Heart left ventricle (tissue), 16 donors: Measurements from ENCODE around the gene THAP4. TPM values are rescaled to one million over a fixed set of nuclear protein-coding genes. Genes with fewer than 3 reads are reported as not detected.
A peak's percentile ranks its signal among the peaks of the same experiment; 100 is the strongest.

Source experiments
- ATAC-seq, 4 donors: fragments of 200-7000 bp; cut with Tn5 transposase; one replicate each; pipeline ENCODE4 v1.9.1; 2020 to 2022; ENCODE audit warnings: moderate library complexity in 4 of 4, mild to moderate bottlenecking in 3 of 4, moderate number of reproducible peaks in 1 of 4
- DNase-seq, 5 donors: peaks; one replicate each; pipeline ENCODE4 v3.0.0-alpha.2; 2020
- H3K27ac ChIP-seq, 12 donors: fragments of 200-600 bp; sonication (generic) in 4 of 12; one replicate each; pipeline versions ENCODE4 v1.5.0 to v1.8.0; 2016 to 2022; ENCODE audit warnings: mild to moderate bottlenecking in 2 of 12
- H3K27me3 ChIP-seq, 9 donors: fragments of 200-600 bp; sonication (generic) in 2 of 9; one replicate each; pipeline versions ENCODE4 v1.5.1 to v1.8.0; 2016 to 2022; ENCODE audit warnings: mild to moderate bottlenecking in 3 of 9
- H3K36me3 ChIP-seq, 9 donors: fragments of 200-600 bp; sonication (generic) in 2 of 9; one replicate each; pipeline versions ENCODE4 v1.5.0 to v1.8.0; 2018 to 2022; ENCODE audit warnings: mild to moderate bottlenecking in 2 of 9
- H3K4me1 ChIP-seq, 12 donors: fragments of 200-600 bp; sonication (generic) in 4 of 12; one replicate each; pipeline versions ENCODE4 v1.5.0 to v1.8.0; 2016 to 2022; ENCODE audit warnings: mild to moderate bottlenecking in 3 of 12
- H3K4me3 ChIP-seq, 12 donors: fragments of 200-600 bp; sonication (generic) in 4 of 12; one replicate each; pipeline versions ENCODE4 v1.5.0 to v1.8.0; 2017 to 2022; ENCODE audit warnings: mild to moderate bottlenecking in 9 of 12, moderate library complexity in 4 of 12
- H3K9me3 ChIP-seq, 12 donors: fragments of 200-600 bp; sonication (generic) in 4 of 12; one replicate each; pipeline versions ENCODE4 v1.5.0 to v1.8.0; 2016 to 2022; ENCODE audit warnings: mild to moderate bottlenecking in 1 of 12
- CTCF ChIP-seq, 12 donors: fragments of 200-600 bp; sonication (generic) in 4 of 12; IDR thresholded peaks; one replicate each; pipeline versions ENCODE4 v1.5.0 to v1.8.0; 2018 to 2022; ENCODE audit warnings: antibody characterized with exemption in 12 of 12, mild to moderate bottlenecking in 5 of 12
- POLR2A ChIP-seq, 2 donors: fragments of 450-650 bp; IDR thresholded peaks; one replicate each; pipeline ENCODE4 v1.6.1; 2017; ENCODE audit warnings: antibody characterized with exemption in 2 of 2, mild to moderate bottlenecking in 2 of 2, moderate library complexity in 2 of 2
- WGBS, 4 donors: extraction: QIAGEN DNeasy Blood & Tissue Kit in 2 of 4; methylation state at CpG; one replicate each; pipeline versions ENCODE4 v1.1.5 to v1.1.7; 2013 to 2018; 5-methylcytosine and 5-hydroxymethylcytosine counted together
- intact Hi-C, 10 donors: fragments of 100-400 bp; cut with DNase I; formaldehyde crosslinking; loops; one replicate each; pipeline versions ENCODE4 v1.11.1 to v1.14.2; 2022
- polyA plus RNA-seq, 2 donors: library from polyadenylated mRNA; stranded (reverse); fragments of 200-250 nt; gene quantifications; one replicate each; pipeline ENCODE4 v1.2.3, GENCODE V29; 2013
- total RNA-seq, 9 donors: library from RNA; depleted of rRNA in 2 of 9; stranded (reverse); fragments of >200 nt in 2 of 9; fragmentation: NEBNext Ultra II Directional in 3 of 9; extraction: Animal tissue kit (Norgen Biotek cat#: 25700) in 3 of 9; gene quantifications; one replicate each; pipeline versions ENCODE4 v1.1.0 to v1.2.4, GENCODE V29; 2016 to 2023
- donor health status: ischemic (EF 13 %, LVEDD 7.1; RV severe dilation, severe dysfunction).
- donor health status: healthy with polysubstance abuse.
- donor health status: DM: no; HTN: yes; CAD: no.
- donor health status: DM: no; HTN: no; CAD: no.
- donor health status: ischemic (EF 25% LVEDD 6.9; RV normal size, moderate dysfunction).
- donor health status: ischemic (EF 25% LVEDD 5.7; RV mildly dilated, moderate dysfunction).
- donor health status: healthy.
- donor health status: DM: yes; HTN: yes; CAD: no.
- donor health status: ischemic (EF 35%, LVEDD 5.7; RV mildly dilated, moderate dysfunction).
- donor health status: nonischemic (EF 11% LVEDD 7.7; RV severe dilation, severe dysfunction).
- donor health status: DM: yes; HTN: yes; CAD: no.
- donor health status: PGD.
- donor health status: ischemic (EF 29% LVEDD 5.4; RV normal size, mild dysfunction).
- donor health status: nonischemic (EF 23%, LVEDD 6.1; RV moderate dilation, normal function).

The THAP4 gene
- total and polyA plus RNA-seq, 11 donors = 61.7 to 110 (median 80.4) TPM

GRCh38 chr2:241619597-241620418 is 17.1 kb downstream of the THAP4 start:
- Histone ChIP-seq H3K36me3 (peaks cover 0 to 5% (median 0%) of the 10 kb centered on the region in 9 donors), H3K4me3 (no peak overlapping the region), H3K27ac (no peak overlapping the region), H3K9me3 (peaks cover 0 to 4% (median 0%) of the 10 kb centered on the region in 12 donors), H3K4me1 (peaks cover 0 to 37% (median 18%) of the 10 kb centered on the region in 12 donors), H3K27me3 (no peaks in the 10 kb centered on the region)
- intact Hi-C loops = loop anchor here in 7 of 10 donors (1.0 to 10.0 kb wide), 5 partner anchors 16 to 265 kb away; partner anchors contain the start of genes STK25 (in 5 of the 7), FARP2 (in 2 of the 7), ATG4B (in 1 of the 7) and THAP4 (in 1 of the 7)
- ATAC-seq (no peak), DNase-seq (peak in 1 of 5 donors; percentile 13)
- no peak for TF ChIP-seq CTCF (IDR thresholded peaks at IDR 0.05)
- TF ChIP-seq POLR2A (IDR thresholded peaks at IDR 0.05) = no peak
- 88 to 95% (median 94%) methylated on average over 18 to 20 of the region's 20 CpGs for WGBS, 4 donors

- Histone ChIP-seq H3K4me3 (no peak overlapping the region), H3K27me3 (no peaks in the 10 kb centered on the region), H3K4me1 (peaks cover 0 to 37% (median 18%) of the 10 kb centered on the region in 12 donors), H3K27ac (peak overlapping the region in 11 of 12 donors; percentile 6 to 92 (median 78)), H3K9me3 (peaks cover 0 to 4% (median 0%) of the 10 kb centered on the region in 12 donors), H3K36me3 (peaks cover 0 to 5% (median 0%) of the 10 kb centered on the region in 9 donors)
- DNase-seq (peak in 1 of 5 donors; percentile 27), ATAC-seq (peak in 3 of 4 donors; percentile 10 to 14 (median 14))
- TF ChIP-seq CTCF (IDR thresholded peaks at IDR 0.05) (no peak), POLR2A (IDR thresholded peaks at IDR 0.05) (no peak)
- 65 to 77% (median 70%) methylated on average over 8 to 11 of the region's 11 CpGs for WGBS, 4 donors
- intact Hi-C loops = loop anchor here in 6 of 10 donors (2.0 to 10.0 kb wide), 4 partner anchors 18 to 264 kb away; partner anchors contain the start of genes STK25 (in 5 of the 6), FARP2 (in 2 of the 6), ATG4B (in 1 of the 6) and THAP4 (in 1 of the 6)
Measured at GRCh38 chr2:241618829-241619228, 18.1 kb downstream of the THAP4 start.

GRCh38 chr2:241618296-241618805 is 18.6 kb downstream of the THAP4 start:
- no peaks in the 10 kb centered on the region for H3K27me3 ChIP-seq
- peaks cover 0 to 39% (median 19%) of the 10 kb centered on the region in 12 donors for H3K4me1 ChIP-seq
- DNase-seq (no peak), ATAC-seq (no peak)
- intact Hi-C loops = loop anchor here in 6 of 10 donors (2.0 to 10.0 kb wide), 4 partner anchors 18 to 264 kb away; partner anchors contain the start of genes STK25 (in 5 of the 6), FARP2 (in 2 of the 6), ATG4B (in 1 of the 6) and THAP4 (in 1 of the 6)
- peaks cover 0 to 4% (median 0%) of the 10 kb centered on the region in 12 donors for H3K9me3 ChIP-seq
- TF ChIP-seq CTCF (IDR thresholded peaks at IDR 0.05) (no peak), POLR2A (IDR thresholded peaks at IDR 0.05) (no peak)
- H3K27ac ChIP-seq = peak overlapping the region; percentile 62 to 92 (median 80)
- WGBS, 4 donors = 58 to 71% (median 65%) methylated on average over 5 of the region's 5 CpGs
- H3K4me3 ChIP-seq = peak overlapping the region in 7 of 12 donors; percentile 35 to 52 (median 47)
- H3K36me3 ChIP-seq = peaks cover 0 to 5% (median 0%) of the 10 kb centered on the region in 9 donors
